ENCODE results near the gene CERS6.

Gene CERS6

DNA sequence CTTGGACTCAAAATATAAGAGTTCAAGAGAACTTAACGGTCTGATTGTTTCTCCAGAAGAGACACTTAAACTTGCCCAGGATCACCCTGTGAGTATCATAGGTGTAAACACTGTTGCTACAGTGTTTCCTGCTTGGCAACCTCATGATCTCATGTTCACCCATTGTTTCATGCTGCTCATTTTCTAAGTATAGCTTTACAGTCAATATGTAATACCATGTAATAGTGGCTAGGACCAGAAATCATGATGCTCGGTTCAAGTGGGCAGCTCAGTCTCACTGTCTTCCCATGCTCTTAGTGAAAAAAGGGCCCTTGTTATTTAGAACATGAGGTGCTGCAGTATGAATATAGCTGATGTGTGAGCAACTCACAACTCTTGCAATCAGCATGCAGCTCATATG, 157.5 kb downstream of the CERS6 start:
- DNase-seq = no peak
- no peak overlapping the region for H3K4me3 ChIP-seq (ENCODE audit: low read depth, low read length)
- peaks cover 3% of the 10 kb centered on the region for H3K9me3 ChIP-seq (ENCODE audit: severe bottlenecking)
- no peak overlapping the region for H3K27ac ChIP-seq
- no peaks in the 10 kb centered on the region for H3K27me3 ChIP-seq (ENCODE audit: insufficient read depth, low read depth, severe bottlenecking)
- no peaks in the 10 kb centered on the region for H3K36me3 ChIP-seq
- TF ChIP-seq, protein P1, sequence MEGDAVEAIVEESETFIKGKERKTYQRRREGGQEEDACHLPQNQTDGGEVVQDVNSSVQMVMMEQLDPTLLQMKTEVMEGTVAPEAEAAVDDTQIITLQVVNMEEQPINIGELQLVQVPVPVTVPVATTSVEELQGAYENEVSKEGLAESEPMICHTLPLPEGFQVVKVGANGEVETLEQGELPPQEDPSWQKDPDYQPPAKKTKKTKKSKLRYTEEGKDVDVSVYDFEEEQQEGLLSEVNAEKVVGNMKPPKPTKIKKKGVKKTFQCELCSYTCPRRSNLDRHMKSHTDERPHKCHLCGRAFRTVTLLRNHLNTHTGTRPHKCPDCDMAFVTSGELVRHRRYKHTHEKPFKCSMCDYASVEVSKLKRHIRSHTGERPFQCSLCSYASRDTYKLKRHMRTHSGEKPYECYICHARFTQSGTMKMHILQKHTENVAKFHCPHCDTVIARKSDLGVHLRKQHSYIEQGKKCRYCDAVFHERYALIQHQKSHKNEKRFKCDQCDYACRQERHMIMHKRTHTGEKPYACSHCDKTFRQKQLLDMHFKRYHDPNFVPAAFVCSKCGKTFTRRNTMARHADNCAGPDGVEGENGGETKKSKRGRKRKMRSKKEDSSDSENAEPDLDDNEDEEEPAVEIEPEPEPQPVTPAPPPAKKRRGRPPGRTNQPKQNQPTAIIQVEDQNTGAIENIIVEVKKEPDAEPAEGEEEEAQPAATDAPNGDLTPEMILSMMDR (IDR thresholded peaks at IDR 0.05; ENCODE audit: low read depth, low read length) = no peak

DNA sequence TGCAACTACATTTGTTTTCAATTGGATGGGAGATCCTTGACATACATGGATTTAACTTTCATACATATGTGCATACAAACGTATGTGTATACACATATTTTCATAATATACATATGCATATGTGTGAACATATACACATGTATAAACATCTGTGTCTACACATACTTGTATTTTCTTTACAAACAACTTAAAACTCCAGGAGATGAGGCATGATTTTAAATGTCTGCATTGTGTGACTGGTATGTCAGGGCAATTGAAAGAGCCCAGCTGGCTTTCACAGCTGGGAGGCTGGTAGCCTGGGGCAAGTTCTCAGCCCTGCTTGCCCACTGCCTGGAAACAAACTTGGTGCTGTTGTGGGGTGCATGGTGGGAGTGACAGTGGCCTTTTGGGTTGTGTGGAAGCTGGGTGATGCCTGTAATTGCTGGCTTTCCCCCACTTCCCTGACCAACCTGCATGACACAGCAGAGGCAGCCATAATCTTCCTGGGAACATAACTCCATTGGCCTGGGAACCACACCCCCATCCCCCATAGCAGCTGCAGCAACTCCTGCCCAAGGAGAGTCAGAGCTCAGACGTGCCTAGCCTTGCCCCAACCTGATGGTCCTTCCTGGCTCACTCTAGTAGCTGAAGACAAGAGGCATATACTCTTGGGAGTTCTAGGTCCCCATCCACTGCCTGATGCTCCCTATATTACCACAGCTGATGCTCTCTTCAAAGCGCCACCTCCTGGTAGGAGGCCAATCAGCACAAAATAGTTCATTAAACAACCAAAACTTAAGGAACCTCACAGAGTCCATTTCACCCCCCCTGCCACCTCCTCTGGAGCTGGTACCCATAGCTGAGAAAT, 158.3 kb downstream of the CERS6 start:
- no peaks in the 10 kb centered on the region for H3K36me3 ChIP-seq
- no peaks in the 10 kb centered on the region for H3K27me3 ChIP-seq (ENCODE audit: insufficient read depth, low read depth, severe bottlenecking)
- TF ChIP-seq, protein P1 (IDR thresholded peaks at IDR 0.05; ENCODE audit: low read depth, low read length) = peak; percentile 36
- H3K27ac ChIP-seq = no peak overlapping the region
- H3K9me3 ChIP-seq (ENCODE audit: severe bottlenecking) = peaks cover 3% of the 10 kb centered on the region
- no peak overlapping the region for H3K4me3 ChIP-seq (ENCODE audit: low read depth, low read length)
- DNase-seq = no peak

DNA sequence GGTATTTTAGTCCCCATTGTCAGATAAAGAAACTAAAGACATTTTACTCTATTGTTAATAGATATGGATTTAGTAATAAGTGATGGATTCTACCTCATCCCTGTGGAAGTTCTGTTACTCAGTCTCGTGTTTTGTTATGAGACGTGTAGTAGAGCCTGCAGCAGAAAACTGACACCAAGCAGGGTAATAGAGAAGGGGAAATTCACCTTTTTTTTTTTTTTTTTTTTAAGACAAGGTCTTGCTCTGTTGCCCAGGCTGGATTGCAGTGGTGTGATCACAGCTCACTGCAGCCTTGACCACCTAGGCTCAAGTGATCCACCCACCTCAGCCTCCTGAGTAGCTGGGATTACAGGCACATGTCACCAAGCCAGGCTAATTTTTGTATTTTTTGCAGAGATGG, 164.5 kb downstream of the CERS6 start:
- Histone ChIP-seq H3K27me3 (ENCODE audit: insufficient read depth, low read depth, severe bottlenecking) (no peaks in the 10 kb centered on the region), H3K9me3 (ENCODE audit: severe bottlenecking) (peaks cover 3% of the 10 kb centered on the region), H3K36me3 (no peaks in the 10 kb centered on the region), H3K4me3 (ENCODE audit: low read depth, low read length) (no peak overlapping the region), H3K27ac (no peak overlapping the region)
- TF ChIP-seq, protein P1 (IDR thresholded peaks at IDR 0.05; ENCODE audit: low read depth, low read length) = no peak
- no peak for DNase-seq

DNA sequence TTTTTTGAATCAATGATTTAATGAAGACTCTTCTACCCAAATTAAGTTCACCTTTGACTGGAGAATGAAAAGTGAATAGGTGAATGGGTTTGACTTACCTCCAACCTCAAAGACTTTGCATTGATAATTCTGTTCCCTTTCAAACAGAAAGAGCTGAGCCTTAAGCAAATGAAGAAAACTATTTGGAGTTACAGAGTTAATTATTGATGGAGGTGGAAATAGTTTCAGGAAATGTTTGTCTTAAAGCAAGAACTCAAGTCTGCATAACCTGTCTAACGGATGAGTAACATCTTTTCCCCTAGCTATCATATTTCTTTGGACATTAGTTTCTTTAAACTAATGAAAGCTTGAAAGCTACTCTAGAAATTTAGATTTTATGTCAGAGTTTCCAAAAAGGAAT, 166.5 kb downstream of the CERS6 start:
- DNase-seq = no peak

DNA sequence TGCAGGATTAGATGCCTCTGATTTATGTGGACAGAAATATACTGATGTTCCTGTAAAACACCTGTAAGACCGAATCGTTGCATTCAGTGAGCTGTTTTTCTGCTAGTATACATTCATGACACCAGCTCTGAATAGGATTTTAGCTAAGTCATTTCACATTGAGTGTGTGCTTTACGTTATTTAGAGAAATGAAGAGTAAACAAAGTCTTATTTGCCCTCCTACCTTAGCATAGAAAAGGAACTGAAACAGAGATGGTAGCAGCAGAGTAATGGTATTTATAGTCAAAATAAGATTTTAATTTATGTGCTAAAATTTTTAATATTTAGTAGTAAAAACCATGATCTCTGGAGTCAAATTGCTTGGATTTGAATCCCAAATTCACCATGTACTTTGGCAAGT, 168.0 kb downstream of the CERS6 start:
- no peaks in the 10 kb centered on the region for H3K27me3 ChIP-seq (ENCODE audit: insufficient read depth, low read depth, severe bottlenecking)
- TF ChIP-seq, protein P1 (IDR thresholded peaks at IDR 0.05; ENCODE audit: low read depth, low read length) = no peak
- H3K36me3 ChIP-seq = no peaks in the 10 kb centered on the region
- H3K4me3 ChIP-seq (ENCODE audit: low read depth, low read length) = no peak overlapping the region
- no peak for DNase-seq
- H3K27ac ChIP-seq = no peak overlapping the region
- no peaks in the 10 kb centered on the region for H3K9me3 ChIP-seq (ENCODE audit: severe bottlenecking)

More for the DNA sequence above, 166.5 kb downstream of the CERS6 start:
- TF ChIP-seq, protein P1 (IDR thresholded peaks at IDR 0.05; ENCODE audit: low read depth, low read length) = no peak
- H3K9me3 ChIP-seq (ENCODE audit: severe bottlenecking) = no peaks in the 10 kb centered on the region
- no peaks in the 10 kb centered on the region for H3K27me3 ChIP-seq (ENCODE audit: insufficient read depth, low read depth, severe bottlenecking)
- no peak overlapping the region for H3K27ac ChIP-seq
- no peaks in the 10 kb centered on the region for H3K36me3 ChIP-seq
- no peak overlapping the region for H3K4me3 ChIP-seq (ENCODE audit: low read depth, low read length)

DNA sequence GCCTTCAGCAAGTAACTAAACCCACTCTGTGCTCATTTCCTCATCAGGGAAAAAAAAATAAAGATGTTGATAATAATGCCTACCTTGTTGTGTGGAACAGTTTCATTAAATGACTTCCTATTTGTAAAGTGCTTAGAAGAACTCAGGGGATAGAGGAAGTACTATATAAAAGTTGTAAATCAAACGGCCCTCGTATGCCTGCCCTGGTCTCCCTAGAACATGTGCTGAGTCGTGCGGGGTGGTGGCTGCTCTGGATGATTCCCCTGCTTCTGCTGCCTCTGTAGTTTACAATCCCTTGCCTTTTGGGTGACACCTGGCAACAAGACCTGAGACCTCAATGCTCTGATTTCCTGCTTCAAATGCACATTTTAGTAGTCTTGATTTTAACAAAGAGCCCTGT, 170.0 kb downstream of the CERS6 start:
- TF ChIP-seq, protein P1 (IDR thresholded peaks at IDR 0.05; ENCODE audit: low read depth, low read length) = no peak
- Histone ChIP-seq H3K27ac (no peak overlapping the region), H3K4me3 (ENCODE audit: low read depth, low read length) (no peak overlapping the region), H3K36me3 (no peaks in the 10 kb centered on the region), H3K27me3 (ENCODE audit: insufficient read depth, low read depth, severe bottlenecking) (no peaks in the 10 kb centered on the region), H3K9me3 (ENCODE audit: severe bottlenecking) (no peaks in the 10 kb centered on the region)
- DNase-seq = no peak
